Lower leg skin (tissue), 3 donors: ENCODE results near the gene TXNL1.

Source experiments
- POLR2A ChIP-seq, 2 donors: fragments of 450-650 bp; IDR thresholded peaks; one replicate each; pipeline ENCODE4 v1.6.1; 2016 to 2017; ENCODE audit warnings: antibody characterized with exemption in 2 of 2, mild to moderate bottlenecking in 1 of 2, moderate library complexity in 1 of 2
- TF ChIP-seq, protein P1 (sequence below), 3 donors: fragments of 450-650 bp; IDR thresholded peaks; one replicate each; pipeline ENCODE4 v1.5.1; 2016; ENCODE audit warnings: antibody characterized with exemption in 3 of 3, mild to moderate bottlenecking in 3 of 3, moderate library complexity in 2 of 3

DNA sequence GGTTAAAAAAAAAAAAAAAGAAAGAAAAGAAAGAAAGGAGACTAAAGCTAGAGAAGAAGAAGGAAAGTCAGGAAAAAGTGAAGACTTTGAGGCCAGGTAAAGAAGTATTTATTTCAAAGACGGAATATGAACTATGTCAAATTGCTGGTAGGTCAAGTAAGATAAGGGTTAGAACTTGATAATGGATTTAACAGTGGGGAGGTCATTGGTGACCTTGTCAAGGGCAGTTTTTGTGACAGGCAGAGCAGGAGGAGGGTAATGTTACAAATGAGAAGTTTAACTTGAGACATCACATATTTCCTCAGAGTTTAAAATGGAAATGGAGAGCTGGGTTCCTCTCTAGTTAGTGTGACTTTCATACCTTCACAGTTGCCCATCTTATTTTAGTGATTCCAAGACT lies 22.3 kb upstream of the TXNL1 start:
- TF ChIP-seq, protein P1, sequence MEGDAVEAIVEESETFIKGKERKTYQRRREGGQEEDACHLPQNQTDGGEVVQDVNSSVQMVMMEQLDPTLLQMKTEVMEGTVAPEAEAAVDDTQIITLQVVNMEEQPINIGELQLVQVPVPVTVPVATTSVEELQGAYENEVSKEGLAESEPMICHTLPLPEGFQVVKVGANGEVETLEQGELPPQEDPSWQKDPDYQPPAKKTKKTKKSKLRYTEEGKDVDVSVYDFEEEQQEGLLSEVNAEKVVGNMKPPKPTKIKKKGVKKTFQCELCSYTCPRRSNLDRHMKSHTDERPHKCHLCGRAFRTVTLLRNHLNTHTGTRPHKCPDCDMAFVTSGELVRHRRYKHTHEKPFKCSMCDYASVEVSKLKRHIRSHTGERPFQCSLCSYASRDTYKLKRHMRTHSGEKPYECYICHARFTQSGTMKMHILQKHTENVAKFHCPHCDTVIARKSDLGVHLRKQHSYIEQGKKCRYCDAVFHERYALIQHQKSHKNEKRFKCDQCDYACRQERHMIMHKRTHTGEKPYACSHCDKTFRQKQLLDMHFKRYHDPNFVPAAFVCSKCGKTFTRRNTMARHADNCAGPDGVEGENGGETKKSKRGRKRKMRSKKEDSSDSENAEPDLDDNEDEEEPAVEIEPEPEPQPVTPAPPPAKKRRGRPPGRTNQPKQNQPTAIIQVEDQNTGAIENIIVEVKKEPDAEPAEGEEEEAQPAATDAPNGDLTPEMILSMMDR (IDR thresholded peaks at IDR 0.05): no peak
- TF ChIP-seq POLR2A (IDR thresholded peaks at IDR 0.05): no peak
